ENCODE data around the gene DUSP1.

Gene DUSP1

GRCh38 chr5:172776235-172776594 is 5.2 kb upstream of the DUSP1 start:
- no peak for DNase-seq

DNA sequence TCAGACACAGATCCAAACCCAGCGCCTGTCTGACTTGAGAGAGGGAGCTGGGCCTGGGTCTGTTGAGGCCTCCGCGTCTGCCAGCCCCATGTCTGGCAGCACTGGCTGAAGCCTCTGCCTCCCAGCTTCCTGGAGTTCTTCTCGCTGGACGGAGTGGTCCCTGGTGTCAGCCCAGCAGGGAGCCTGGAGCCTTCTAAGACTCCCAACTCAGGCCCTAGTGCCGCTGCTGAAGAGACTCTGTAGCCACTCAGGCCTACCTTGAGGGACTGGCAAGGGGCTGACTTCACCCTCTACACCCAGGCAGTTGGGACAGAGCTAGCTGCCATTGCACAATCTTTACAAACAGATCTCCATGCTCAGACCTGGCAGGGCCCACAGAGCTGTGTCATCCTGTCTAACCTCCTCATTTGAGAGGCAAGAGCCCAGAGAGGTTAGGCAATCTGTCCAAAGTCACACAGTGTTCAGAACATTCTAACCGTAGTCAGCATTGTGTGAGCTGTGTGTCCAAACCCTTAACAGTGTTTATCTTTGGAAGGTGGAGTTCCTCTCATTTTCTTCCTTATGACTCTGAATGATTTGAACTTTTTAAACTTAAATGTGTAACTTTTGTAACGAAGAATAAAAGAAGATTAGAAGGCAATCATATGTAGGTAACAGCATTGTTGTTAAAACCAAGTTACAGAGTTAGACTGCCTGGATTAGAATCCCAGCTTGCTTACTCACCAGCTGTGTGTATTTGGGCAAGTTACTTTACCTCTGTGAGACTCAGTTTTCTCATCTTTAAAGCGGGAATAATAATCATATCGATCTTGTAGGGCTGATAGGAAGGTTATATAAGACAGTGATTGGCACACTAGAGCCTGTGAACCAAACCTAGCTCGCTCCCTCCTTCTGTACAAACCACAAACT is 4.6 kb upstream of the DUSP1 start:
- no peak for DNase-seq

DNA sequence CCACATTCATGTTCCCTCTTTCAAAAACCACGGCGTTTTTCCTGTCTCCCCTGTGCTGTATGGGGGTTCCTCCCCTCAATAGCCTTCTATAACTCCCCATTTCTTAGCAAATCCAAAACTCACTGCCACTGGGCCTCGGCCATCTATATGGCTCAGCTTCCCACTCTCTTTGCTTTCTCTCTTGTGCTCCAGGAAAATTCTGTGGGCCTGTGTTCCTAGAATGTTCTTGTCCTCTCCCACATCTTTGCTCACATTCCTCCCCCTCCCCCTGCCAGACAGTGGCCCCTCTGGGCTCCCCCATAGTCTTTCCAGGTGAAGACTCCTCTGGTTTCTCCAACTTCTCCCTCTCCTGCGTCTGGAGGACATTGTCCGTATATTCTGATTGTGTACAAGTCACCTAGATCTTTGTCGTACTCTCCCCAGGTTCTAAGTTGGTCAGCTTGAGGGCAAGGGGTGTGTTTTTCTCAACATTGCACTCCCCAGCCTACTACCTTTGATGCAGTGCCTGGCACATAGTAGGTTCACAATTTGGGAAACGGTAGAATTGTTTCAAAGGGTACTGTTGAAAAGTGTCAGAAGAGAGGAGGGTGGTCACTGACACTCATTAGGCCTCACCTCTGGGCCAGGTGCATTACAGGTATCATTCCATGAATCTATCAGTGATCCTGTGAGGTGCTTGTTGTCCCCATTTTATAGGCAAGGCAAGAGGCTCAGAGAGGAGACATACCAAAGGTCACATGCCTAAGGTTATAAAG is 3.7 kb upstream of the DUSP1 start:
- no peak for DNase-seq

DNA sequence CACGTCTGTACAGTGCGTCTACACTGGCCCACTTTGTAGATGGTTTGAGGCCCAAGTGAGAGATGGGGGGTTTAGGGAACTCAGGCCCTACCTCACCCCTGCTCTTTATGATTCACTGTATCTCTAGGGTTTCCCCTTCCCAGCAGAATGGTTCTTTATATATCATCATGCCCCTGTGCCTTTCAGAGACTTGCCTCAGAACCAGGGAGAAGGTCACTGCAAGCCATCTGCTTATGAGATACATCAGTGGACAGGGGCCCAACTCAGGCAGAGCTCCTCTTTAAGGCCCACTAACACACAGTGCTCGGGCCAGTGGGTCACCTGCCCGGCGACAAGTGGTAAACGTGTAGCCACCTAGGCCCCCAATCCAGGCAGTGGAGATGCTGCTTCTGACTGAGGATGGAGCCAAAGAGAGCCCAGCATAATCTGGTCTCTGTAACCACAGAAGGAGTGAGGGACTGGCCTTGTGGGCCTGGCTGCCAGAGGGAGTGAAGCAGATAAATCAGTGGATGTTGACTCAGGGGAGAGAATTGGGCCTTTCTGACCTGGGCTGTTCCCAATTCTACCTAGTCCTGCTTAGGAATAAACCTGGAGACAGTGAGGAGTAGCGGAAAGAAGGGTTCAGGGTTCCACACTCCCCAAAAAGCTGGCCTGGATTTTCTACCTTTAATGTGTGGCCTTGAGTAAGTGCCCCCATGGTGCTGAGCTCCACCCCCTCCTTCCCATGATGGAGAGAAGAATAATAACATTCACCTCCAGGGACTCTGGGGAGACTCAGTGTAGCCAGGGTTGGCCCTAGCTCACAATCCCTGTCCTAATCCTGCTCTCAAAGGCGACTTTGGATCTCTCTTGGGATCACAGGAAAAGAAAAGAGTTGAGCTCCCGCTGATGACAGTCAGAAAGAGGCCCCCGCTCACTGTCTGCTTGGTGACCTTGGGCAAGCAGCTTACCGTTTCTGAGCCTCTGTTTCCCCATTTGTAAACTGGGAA is 2.8 kb upstream of the DUSP1 start:
- DNase-seq: no peak

- peak; percentile 65 to 67 for DNase-seq
These were observed 1.3 kb upstream of the DUSP1 start for GRCh38 chr5:172772112-172772906.

GRCh38 chr5:172771439-172772111 is 580 bp upstream of the DUSP1 start:
- DNase-seq: peak in 1 of 2 donors; percentile 65

- DNase-seq: no peak
These were observed 671 bp downstream of the DUSP1 start for GRCh38 chr5:172770374-172770674.

GRCh38 chr5:172769616-172770373 is 1.2 kb downstream of the DUSP1 start:
- no peak for DNase-seq

- DNase-seq: no peak
These were observed 1.7 kb downstream of the DUSP1 start for GRCh38 chr5:172769342-172769615.

DNA sequence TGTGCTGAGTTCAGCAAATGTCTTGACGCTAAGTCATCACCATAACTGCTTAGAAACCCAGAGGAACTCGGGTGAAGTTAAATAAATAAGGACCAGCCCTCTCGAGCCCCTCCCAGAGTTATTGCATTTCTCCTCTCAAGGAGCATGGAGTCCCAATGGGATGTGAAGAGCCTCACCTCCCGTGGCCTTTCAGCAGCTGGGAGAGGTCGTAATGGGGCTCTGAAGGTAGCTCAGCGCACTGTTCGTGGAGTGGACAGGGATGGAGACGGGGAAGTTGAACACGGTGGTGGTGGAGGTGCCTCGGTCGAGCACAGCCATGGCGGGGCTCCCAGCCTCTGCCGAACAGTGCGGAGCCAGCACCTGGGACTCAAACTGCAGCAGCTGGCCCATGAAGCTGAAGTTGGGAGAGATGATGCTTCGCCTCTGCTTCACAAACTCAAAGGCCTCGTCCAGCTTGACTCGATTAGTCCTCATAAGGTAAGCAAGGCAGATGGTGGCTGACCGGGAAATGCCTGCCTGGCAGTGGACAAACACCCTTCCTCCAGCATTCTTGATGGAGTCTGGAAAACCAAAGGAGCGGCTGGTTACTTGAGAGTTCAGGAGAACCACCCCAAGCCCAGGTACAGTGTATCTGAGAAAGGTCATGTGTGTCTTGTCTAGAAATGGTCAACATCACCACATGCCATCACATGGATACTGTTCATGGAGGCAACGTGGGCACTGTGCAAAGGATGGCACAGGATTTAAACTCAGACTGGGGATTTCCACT is 2.2 kb downstream of the DUSP1 start:
- no peak for DNase-seq

GRCh38 chr5:172768098-172768572 is 2.9 kb downstream of the DUSP1 start:
- no peak for DNase-seq

GRCh38 chr5:172766287-172767108 is 4.5 kb downstream of the DUSP1 start:
- DNase-seq: peak; percentile 63 to 73

DNA sequence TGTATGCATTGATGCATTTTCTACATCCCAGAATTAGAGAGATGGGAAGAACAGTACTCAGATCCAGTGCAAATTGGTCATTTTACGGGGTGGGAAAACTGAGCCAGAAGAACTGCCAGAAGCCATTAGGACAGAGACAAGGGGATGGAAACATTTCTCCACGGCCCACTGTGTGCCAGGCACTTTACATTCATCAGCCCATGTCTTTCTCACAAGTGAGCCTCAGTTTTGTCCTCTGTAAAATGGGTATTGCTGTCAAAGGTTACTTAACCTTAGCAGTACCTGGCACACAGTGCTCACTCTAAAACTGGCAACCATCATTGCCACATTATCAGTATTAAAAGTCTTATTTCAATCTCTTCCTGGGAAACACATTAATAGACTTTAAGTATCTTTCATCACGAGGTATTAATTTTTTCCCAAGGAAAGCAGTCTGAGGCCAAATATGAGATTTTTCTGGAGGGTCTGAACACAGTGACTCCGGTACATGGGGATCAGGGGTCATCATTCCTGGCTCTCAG is 5.2 kb downstream of the DUSP1 start:
- DNase-seq: no peak

GRCh38 chr5:172764861-172765765 is 5.9 kb downstream of the DUSP1 start:
- peak; percentile 85 to 95 for DNase-seq

GRCh38 chr5:172763120-172763464 is 7.9 kb downstream of the DUSP1 start:
- DNase-seq: no peak

GRCh38 chr5:172762214-172763119 is 8.5 kb downstream of the DUSP1 start:
- no peak for DNase-seq

- no peak for DNase-seq
These were observed 10.0 kb downstream of the DUSP1 start for GRCh38 chr5:172760959-172761358.

Measured in hippocampal formation (tissue), 2 donors.